GM19395 (cell line): ENCODE data around the gene ATAD3B.
"Not testable (repeated sequence)": the region's sequence is repeated elsewhere in the genome, so short reads cannot be mapped to it uniquely, and the experiment has no call there.

Experiments
- ATAC-seq: cut with Tn5 transposase; IDR thresholded peaks from one replicate; pipeline ENCODE4 v1.9.1; 2021; ENCODE audit warnings: mild to moderate bottlenecking, moderate library complexity; ENCODE audit not compliant: unreplicated experiment

The ATAD3B gene

GRCh38 chr1:1471389-1472052, at the start of gene ATAD3B:
TSS of gene ATAD3B (plus strand) at chr1:1471765. CDS start at chr1:1471885, 120 bp downstream.
- ATAC-seq = peak; percentile 87

- no peak for ATAC-seq
Observed at GRCh38 chr1:1421907-1422464, 49.6 kb upstream of the ATAD3B start.

- no peak for ATAC-seq
Observed at GRCh38 chr1:1422465-1423244, 48.9 kb upstream of the ATAD3B start.

- ATAC-seq = no peak
Observed at GRCh38 chr1:1423245-1423597, 48.3 kb upstream of the ATAD3B start.

- no peak for ATAC-seq
Observed at GRCh38 chr1:1424707-1425106, 46.9 kb upstream of the ATAD3B start.

- ATAC-seq = no peak
Observed at GRCh38 chr1:1425426-1425752, 46.2 kb upstream of the ATAD3B start.

- no peak for ATAC-seq
Observed at GRCh38 chr1:1425753-1426495, 45.6 kb upstream of the ATAD3B start.

- no peak for ATAC-seq
Observed at GRCh38 chr1:1426496-1427105, 45.0 kb upstream of the ATAD3B start.

- no peak for ATAC-seq
Observed at GRCh38 chr1:1427106-1427819, 44.3 kb upstream of the ATAD3B start.

GRCh38 chr1:1427820-1428148, 43.8 kb upstream of the ATAD3B start:
- ATAC-seq = no peak

GRCh38 chr1:1428174-1428573, 43.4 kb upstream of the ATAD3B start:
- no peak for ATAC-seq

- ATAC-seq = not testable (repeated sequence)
Observed at GRCh38 chr1:1428967-1429366, 42.6 kb upstream of the ATAD3B start.

- no peak for ATAC-seq
Observed at GRCh38 chr1:1429671-1430073, 41.9 kb upstream of the ATAD3B start.

GRCh38 chr1:1430114-1430982, 41.2 kb upstream of the ATAD3B start:
- no peak for ATAC-seq

GRCh38 chr1:1430992-1431844, 40.3 kb upstream of the ATAD3B start:
- no peak for ATAC-seq

GRCh38 chr1:1431845-1432273, 39.7 kb upstream of the ATAD3B start:
- ATAC-seq = no peak

- no peak for ATAC-seq
Observed at GRCh38 chr1:1432274-1432950, 39.2 kb upstream of the ATAD3B start.
